Cardiac fibroblast (primary cell): ENCODE data around the gene TRPC4.

ENCODE experiments used
- DNase-seq, 2 donors: peaks; one replicate each; pipeline versions ENCODE4 v3.0.0 to v3.0.0-alpha.2; 2010; ENCODE audit warnings: low read depth in 2 of 2
- H3K4me3 ChIP-seq, 2 donors: replicated peaks in 1 of 2; 1 replicate in 1 of 2; 2 replicates in 1 of 2; pipeline ENCODE4 v1.5.1; 2011; ENCODE audit warnings: low read depth in 2 of 2, low read length in 2 of 2, mild to moderate bottlenecking in 2 of 2, moderate library complexity in 1 of 2
- TF ChIP-seq, protein P1 (sequence below): IDR thresholded peaks from one replicate; pipeline ENCODE4 v1.5.1; 2011; ENCODE audit warnings: low read depth, mild to moderate bottlenecking, low read length, inconsistent platforms

The TRPC4 gene

DNA sequence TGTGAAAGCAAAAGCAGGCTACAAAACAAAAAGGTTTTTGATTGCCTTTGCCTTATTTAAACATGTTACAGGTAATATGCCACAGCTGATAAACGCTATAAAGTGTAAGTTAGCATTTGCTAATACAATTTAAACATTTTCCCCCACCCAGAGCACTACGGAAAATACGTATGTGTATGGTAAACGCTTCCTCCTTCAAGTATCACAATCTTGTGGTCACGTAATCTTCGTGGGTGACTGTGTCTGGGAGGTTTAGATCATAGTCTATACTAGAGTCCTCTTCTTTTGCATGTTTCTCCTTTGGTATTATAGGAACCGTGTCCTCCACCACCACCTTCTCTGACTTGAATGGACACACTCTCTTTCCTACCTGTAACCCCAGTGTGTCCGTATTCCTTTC lies 232.9 kb downstream of the TRPC4 start:
- DNase-seq, result no peak
- no peak overlapping the region for H3K4me3 ChIP-seq
- TF ChIP-seq, protein P1, sequence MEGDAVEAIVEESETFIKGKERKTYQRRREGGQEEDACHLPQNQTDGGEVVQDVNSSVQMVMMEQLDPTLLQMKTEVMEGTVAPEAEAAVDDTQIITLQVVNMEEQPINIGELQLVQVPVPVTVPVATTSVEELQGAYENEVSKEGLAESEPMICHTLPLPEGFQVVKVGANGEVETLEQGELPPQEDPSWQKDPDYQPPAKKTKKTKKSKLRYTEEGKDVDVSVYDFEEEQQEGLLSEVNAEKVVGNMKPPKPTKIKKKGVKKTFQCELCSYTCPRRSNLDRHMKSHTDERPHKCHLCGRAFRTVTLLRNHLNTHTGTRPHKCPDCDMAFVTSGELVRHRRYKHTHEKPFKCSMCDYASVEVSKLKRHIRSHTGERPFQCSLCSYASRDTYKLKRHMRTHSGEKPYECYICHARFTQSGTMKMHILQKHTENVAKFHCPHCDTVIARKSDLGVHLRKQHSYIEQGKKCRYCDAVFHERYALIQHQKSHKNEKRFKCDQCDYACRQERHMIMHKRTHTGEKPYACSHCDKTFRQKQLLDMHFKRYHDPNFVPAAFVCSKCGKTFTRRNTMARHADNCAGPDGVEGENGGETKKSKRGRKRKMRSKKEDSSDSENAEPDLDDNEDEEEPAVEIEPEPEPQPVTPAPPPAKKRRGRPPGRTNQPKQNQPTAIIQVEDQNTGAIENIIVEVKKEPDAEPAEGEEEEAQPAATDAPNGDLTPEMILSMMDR, result no peak

GRCh38 chr13:37632294-37632693 lies 237.3 kb downstream of the TRPC4 start:
- DNase-seq, result no peak
- TF ChIP-seq, protein P1, result no peak
- H3K4me3 ChIP-seq, result no peak overlapping the region

- no peak for DNase-seq
- TF ChIP-seq, protein P1, result no peak
- no peak overlapping the region for H3K4me3 ChIP-seq
Observed at GRCh38 chr13:37627428-37627827, 242.1 kb downstream of the TRPC4 start.

GRCh38 chr13:37621811-37622361 lies 247.7 kb downstream of the TRPC4 start:
- TF ChIP-seq, protein P1, result no peak
- H3K4me3 ChIP-seq, result no peak overlapping the region
- peak; percentile 82 to 95 for DNase-seq

GRCh38 chr13:37618554-37618953 lies 251.0 kb downstream of the TRPC4 start:
- peak; percentile 81 to 86 for DNase-seq
- TF ChIP-seq, protein P1, result no peak
- no peak overlapping the region for H3K4me3 ChIP-seq

GRCh38 chr13:37617173-37617572 lies 252.4 kb downstream of the TRPC4 start:
- no peak overlapping the region for H3K4me3 ChIP-seq
- peak; percentile 90 to 92 for DNase-seq
- TF ChIP-seq, protein P1, result no peak

GRCh38 chr13:37616131-37616530 lies 253.4 kb downstream of the TRPC4 start:
- TF ChIP-seq, protein P1, result no peak
- no peak overlapping the region for H3K4me3 ChIP-seq
- DNase-seq, result peak in 1 of 2 donors; percentile 43
